Stimulated activated CD8-positive, alpha-beta memory T cell treated with anti-CD3 and anti-CD28 coated beads, Interleukin-12 subunit alpha, Interleukin-12 subunit beta, amount 100 ng/mL, for 24 hours (primary cell): Measurements from ENCODE around the gene ABCA3.

Source experiments
- DNase-seq: peaks from one replicate; pipeline ENCODE4 v3.0.0-alpha.2; 2020; ENCODE audit errors: extremely low read depth

The ABCA3 gene

DNA sequence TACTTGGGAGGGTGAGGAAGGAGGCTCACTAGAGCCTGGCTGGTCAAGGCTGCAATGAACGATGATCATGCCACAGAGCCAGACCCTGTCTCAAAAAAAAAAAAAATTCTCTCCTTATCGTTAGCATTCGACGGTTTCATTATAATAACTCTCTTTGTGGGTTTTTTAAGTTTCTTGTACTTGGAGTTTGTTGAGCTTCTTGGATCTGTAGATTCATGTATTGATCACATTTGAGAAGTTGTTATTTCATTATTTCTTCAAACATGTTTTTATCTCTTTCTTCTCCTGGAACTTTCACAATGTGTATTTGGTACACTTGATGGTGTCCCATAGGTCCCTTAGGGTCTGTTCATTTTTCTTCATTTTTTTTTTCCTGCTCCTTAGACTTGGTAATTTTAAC is 16.8 kb upstream of the ABCA3 start:
- DNase-seq, result no peak

DNA sequence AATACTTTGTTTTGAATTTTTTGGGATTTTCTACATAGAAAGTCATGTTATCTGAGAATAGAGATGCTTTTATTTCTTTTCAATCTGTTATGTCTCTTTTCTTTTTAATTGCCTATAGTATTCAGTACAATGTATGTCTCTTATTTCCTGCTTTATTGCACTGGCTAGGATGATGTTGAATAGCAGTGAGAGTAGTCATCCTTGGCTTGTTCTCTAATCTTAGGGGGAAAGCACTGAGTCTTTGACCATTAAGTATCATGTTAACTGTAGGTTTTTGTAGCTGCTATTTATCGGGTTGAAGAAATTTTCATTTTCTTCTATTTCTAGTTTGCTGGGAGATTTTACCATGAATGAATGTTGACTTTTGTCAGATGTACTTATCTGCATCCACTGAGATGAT is 10.0 kb upstream of the ABCA3 start:
- DNase-seq, result no peak

DNA sequence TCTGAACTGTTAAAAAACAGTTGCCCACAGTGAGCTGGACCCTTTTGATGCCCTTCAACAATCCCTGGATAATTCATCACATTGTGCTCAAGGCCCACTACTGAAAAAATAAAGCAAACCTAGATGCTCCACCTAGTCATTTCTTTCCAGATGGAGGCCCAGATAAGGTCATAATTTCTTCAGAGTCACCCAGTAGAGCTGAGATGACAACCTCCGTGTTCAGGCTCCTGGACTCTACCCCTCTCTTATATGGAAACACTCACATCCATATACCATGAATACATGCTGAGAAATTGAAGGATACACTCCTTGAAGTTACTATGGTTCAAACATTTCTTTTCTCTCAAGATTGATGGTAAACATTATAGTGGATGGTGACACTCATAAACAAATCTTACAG is 2.7 kb upstream of the ABCA3 start:
- no peak for DNase-seq

DNA sequence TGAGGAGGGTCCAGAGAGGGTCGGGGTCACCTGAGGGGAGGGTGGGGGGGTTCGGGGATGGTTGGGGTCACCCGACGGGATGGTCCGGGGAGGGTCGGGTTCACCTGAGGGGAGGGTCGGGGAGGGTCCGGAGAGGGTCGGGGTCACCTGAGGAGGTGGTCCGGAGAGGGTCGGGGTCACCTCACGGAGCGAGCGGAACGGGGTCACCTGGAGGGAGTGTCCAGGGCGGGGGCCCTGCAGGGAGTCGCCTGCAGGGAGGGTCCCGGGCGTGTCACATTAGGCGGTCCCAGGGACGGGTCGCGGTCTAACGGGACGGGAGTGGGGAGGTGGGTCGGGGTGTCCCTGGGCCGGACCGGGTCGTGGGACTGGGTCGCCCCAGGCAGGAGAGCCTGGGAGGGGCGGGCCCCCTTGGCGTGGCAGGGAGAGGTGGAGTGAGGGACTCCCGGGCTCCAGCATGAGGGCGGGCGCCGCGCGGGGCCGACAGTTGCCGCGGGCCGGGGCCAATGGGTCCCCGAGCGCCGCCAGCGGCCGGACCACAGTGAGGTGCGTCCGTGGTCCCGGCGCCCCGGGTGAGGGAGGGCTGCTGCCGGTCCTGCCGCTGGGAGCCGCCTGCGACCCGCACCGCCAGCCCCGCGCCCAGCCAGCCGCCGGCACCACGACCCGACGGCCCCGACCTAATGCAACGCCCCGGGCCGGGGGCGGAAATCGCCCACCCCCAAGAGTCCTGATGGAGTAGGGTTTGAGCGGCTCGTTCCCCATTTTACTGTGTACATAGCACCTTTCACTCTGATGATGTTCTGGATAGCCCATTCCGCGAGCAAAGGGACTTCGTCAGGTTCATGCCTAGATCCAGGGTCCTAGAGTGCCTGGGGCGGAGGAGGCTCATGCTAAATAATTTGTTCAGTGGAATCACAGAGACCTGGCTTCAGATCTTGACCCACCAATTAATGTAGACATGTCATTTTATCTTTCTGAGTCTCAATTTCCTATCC is 1.2 kb upstream of the ABCA3 start:
- DNase-seq, result no peak

DNA sequence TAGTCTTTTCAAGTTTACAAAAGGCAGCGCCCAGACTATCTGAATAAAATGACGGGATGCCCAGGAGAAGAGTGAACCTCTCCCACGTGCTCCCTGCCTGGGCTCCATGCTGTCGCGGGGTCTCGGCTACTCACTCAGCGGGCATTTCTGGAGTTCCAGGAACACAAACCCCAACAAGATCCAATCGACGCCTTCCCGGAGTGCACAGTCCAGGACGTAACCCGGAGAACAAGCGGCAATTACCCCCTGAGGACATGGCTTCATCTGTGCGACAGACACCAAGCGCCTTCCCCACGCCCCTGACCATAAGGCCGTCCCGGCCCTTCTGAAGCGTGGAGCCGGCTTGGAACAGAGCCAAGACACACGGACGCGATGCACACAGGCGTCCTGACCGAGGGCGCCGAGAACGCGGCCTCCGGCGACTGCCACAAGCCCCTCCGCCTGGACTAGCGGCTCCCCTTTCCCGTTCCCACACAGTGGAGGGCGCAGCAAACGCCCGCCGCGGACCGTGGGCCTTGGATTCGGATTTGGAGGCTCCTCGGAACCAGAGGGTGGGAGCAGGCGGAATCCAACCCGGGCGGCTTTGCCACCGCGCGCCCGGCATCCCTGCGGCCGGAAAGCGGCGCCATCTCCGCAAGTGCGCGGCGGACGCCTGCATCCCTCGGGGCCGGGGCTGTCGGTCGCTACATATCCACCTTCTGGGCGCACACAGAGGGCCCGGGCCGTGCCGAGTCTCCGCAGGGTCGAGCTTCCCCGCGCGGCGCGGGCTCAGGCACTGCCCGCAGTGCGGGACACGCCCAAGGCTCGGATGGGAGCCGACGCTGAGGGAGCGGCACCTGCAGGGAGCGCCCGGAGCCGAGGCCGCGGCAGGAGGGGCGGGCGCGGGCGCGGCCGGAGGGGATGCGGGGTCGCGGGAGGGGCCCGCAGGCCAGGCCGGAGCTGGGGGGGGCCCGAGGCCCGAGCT is 725 bp downstream of the ABCA3 start:
- DNase-seq, result no peak

DNA sequence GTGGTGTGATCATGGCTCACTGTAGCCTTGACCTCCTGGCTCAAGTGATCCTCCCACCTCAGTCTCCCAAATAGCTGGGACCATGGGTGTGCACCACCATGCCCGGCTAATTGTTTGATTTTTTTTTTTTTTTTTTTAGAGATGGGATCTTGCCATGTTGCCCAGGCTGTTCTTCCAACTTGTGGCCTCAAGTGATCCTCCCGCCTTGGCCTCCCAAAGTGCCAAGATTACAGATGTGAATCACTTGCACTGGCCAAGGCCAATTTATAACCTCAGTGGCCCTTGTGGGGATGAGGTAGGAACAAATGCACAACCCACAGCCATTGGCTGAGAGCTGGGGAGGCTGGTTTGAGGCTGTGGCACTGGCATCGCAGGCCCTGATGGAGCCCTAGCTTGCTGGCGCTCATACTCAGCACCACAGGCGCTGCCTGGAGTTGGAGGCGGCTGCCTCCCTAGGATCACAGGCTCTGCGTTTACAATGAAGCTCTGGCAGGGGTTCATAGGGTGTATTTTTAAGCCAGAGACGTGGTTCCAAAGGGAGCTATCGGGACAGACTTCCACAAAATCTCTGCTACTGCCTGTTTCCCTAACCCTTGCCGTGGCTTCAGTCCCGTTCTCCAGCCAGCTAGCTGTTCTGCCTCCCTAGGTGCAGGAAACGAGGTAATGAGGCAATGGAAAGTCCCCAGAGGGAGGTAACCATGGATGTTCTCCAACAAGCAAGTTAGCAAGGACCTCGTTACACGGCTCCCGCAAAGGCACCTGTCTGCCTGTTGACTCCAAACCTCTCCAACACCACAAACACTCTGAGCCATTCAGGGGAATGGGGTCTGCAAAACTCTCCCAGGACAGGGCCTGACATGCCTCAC is 2.9 kb downstream of the ABCA3 start:
- no peak for DNase-seq

DNA sequence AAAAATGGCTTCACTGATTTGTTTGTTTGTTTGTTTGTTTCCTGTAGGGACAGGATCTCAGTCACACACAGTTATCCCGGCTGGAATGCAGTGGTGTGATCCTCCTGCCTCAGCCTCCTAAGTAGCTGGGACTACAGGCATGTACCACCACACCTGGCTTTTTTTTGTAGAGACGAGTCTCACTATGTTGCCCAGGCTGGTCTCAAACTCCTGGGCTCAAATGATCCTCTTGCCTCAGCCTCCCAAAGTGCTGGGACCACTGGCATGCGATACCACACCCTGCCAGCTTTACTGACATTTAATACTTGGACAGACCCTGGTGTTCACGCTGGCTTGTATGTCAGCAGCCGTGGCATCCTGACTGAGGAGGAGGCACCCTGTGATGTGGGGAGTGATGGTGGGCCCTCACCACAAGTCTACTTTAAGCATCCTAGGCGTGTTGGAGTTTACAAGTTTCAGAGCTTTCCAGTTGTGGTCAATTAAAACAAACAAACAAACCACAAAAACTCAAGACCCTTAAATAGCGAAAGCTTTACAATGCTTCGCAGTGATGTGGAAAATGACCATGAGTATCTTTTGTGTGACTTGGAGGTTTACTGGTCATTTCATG is 5.1 kb downstream of the ABCA3 start:
- no peak for DNase-seq

DNA sequence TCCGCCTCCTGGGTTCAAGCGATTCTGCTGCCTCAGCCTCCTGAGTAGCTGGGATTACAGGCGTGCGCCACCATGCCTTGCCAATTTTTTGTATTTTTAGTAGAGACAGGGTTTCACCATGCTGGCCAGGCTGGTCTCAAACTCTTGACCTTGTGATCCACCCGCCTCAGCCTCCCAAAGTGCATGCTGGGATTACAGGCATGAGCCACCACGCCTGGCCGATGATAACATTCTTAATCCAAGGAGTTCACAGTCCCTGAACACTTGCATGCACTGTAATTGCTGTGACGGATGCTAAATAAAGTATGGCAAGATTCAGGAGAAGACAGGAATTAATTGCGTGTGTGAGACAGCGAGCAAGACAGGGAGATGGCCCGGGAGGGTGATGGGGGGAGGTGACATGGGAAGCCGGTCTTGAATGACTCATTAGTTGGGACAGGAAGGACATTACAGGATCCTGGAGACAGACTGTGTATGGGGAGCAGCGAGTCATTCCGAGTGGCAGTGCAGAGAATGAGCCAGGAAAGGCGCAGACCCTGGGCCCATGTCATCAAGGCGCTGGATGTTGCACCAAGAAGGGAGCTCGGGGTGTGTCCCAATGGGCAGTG is 6.7 kb downstream of the ABCA3 start:
- no peak for DNase-seq

DNA sequence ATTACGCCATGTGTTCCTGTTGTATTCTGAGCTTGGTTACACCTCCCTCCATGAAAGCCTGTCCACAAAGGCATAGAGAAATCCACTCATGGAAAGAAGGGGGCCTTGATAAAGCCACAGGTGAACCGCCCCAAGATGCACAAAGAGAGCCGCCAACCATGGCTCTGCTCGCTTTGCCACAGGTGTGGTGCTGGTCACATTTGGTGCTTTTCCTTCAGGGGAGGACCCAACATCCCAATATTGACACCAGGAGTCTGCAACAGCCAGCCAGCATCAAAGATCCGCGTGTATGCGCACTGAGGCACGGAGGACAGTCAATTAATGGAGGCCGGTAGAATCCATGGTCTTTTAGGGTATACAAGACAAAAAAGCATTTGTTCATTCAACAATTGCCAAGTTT is 7.3 kb downstream of the ABCA3 start:
- no peak for DNase-seq

DNA sequence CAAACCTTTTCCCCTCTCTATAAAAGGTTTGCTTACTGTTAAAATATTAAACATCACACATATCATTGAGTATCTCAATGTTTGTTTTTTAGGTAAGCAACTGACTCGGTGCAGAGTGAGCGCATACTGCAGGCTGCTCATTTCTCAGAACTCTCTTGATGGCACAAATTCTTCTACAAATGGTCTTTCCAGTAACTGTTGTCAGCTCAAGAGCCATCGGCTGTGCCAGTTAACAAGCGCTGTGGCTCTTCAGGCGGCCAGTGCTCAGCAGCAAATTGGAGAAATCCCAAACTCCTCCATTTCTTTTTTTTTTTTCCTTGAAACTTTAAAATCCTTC is 8.6 kb downstream of the ABCA3 start:
- DNase-seq, result no peak

DNA sequence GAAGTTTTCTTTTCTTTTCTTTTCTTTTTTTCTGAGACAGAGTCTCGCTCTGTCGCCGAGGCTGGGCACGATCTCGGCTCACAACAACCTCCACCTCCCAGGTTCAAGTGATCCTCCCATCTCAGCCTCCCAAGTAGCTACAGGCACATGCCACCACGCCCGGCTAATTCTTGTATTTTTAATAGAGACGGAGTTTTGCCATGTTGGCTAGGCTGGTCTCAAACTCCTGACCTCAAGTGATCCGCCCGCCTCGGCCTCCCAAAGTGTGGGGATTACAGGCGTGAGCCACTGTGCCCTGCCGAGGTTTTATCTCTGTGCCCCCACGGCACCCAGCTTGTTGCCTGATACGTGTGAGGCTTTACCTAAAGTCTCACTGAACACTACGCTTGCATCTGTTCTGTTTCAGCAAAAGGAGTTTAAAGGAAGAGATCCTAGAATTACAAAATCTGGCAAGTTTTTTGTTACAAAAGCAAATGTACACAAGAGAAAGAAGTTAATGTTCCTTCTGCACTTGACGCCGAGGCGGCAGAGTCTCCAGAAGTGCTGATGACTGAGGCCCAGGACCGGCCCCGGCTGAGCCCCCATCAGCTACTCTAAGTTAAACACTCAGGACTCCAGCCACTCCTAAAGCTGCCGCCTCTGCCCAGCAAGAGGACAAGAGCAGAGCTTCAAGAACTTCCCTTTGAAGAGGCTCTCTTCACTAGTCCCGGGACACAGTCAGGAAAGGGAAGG is 9.2 kb downstream of the ABCA3 start:
- DNase-seq, result no peak

DNA sequence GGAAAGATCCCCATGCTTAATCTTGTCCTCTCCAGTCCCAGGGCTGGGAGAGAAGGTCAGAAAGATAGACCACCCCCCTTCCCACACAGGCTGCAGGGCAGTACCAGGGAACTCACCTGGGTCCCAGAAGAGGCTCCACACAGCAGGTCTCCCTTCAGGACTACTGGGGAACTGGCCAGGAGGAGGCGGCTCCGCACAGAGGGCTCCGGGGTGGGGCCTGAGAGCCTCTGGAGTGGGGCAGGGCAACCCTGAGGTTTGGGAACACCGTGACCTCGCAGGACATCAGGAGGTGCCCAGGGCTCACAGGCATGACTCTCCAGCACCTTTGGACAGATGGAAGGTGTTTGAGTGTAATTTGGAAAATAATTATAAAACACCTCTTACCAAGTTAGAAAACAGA is 11.0 kb downstream of the ABCA3 start:
- no peak for DNase-seq

DNA sequence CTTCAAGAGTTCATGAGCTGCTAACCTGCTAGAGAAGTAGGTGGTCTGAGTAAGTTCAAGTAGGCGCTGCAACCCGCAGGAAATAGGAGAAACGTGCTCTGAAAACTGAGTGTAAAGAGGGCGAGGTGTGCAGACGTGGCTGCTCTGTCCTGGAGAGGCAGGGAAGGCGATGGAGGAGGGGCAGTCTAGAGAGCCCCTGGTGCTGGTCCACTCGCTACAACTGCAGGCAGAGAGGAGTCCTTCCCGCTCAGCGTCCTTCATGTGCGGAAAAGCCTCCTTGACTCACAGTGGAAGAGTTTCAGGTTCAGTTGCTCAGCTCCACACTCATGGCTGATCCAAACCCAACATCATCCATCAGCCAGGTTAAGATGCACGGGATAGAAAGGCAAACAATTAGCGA is 12.1 kb downstream of the ABCA3 start:
- DNase-seq, result no peak

DNA sequence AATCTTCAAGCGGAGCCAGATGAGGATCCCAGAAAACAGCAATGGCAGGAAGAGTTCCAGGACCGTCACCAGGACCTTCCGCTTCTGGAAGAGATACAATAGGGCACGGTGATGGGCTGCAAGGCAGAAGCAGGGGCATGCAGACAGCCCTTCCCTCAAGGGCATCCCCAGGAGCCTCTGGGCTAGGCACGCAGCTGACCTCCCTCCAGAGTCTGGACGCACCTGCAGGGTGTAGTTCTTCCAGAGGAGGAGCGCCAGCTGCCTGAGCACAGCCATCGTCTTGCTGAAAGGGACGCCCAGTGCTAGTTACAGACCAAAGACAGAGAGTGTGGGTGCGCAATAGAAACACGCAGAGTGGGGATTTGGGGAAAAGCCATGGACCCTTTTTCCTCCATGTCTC is 14.3 kb downstream of the ABCA3 start:
- DNase-seq, result no peak

DNA sequence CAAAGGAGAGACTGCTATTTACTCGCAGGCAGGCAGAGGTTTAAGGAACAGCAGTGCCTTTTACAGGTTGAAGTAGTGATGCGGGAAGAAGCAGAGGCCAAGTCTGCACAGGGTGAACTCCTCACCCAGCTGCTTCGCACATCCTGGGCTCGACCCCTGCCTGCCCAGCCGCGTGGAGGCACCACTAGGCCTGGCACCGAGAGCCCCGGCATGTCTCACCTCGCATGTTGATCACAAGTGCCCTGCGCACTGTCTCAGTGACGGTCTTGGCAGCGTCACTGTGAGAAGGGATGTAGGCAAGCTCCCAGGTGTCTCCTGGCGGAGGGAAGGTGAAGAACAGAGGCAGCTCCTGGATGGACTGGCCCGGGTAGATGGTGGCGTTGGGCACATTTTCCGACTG is 14.7 kb downstream of the ABCA3 start:
- no peak for DNase-seq

DNA sequence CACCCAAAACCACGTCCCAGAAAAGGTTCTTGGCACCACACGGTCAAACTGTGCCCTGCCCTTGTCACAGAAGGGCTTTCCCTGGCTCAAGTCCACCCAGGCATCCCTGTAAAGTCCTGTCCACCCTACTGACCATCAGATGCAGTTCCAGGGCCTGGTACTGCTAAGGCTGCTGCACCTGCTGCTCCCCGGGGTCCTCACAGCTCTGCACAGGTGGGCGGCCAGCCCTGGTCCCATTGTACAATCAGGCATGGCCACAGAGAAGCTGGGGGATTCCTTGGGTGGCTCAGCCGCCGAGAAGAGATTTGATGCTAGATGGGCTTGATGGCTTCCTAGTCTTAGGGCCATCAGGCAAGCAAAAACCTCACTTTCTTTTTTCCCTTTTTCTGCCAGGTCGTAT is 15.3 kb downstream of the ABCA3 start:
- DNase-seq, result no peak

DNA sequence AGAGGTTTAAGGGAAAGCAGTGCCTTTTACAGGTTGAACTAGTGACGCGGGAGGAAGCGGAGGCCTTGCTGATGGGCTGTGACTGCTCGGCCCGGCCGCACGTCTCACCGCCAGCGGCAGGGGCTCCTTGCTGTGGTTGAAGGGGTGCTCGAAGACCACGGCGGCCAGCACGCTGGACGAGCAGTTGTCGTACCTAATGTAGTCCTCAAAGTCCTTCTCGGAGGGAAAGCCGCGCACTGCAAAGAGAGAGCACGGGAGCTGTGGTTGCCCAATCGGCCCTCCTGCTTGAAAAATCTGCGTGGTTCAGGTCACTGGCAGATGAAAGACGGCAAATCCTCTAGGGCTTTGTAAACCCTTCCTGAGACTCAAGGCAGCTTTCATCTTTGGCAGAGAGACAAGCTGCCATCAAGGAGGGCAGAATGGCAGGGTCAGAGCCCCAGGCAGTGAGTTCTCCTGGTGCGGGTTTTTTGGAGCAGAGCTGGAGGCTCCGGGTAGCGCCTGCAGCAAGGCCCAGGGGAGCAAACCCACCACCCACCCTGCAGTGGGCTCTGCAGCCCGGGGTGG is 16.1 kb downstream of the ABCA3 start:
- no peak for DNase-seq

DNA sequence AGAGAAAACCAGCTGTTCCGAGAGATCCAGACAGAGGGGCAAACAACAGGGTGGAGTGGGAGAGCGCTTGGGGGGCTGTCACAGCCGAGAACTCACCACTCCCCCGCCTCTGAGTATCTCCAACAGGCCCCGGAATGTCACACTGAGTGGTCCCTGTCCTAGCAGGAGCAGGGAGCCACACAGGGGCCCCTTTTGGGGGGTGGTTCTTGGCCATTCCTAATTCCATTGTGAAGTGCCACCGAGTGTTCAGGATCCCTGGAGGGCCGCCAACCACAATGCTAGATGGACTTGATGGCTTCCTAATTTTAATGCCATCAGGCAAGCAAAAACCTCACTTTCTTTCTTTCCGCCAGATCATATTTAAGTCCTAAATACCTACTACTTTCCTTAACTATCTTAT is 16.8 kb downstream of the ABCA3 start:
- DNase-seq, result no peak

DNA sequence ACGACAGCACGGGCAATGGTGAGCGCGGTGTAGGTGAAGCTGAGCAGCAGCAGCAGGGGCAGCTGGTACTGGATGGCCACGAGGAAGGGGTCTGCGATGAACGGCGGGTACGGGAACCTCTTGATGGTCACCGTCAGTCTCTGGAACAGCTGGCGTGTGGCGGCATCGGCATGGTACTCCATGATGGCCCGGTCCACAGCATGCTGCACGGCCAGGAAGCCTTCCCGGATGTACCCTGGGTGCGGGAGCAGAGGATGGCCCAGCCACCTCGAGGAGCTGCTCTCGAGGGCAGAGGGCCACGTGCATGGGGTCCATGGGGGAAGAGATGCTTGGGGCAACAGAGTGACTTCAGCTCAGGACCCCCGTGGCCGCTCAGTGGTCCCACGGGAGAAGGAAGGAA is 20.9 kb downstream of the ABCA3 start:
- DNase-seq, result no peak
